DMS153 treated with DMSO at 0.1 percent for 48 hours (cell line): ENCODE data around the gene CHRNA1.

Experiments used
- DNase-seq: peaks from one replicate; lab custom pipeline; 2025; ENCODE audit not compliant: unreplicated experiment; lab: John Stamatoyannopoulos, UW

The CHRNA1 gene

GRCh38 chr2:174761837-174762236 lies 2.4 kb downstream of the CHRNA1 start:
- no peak for DNase-seq

DNA sequence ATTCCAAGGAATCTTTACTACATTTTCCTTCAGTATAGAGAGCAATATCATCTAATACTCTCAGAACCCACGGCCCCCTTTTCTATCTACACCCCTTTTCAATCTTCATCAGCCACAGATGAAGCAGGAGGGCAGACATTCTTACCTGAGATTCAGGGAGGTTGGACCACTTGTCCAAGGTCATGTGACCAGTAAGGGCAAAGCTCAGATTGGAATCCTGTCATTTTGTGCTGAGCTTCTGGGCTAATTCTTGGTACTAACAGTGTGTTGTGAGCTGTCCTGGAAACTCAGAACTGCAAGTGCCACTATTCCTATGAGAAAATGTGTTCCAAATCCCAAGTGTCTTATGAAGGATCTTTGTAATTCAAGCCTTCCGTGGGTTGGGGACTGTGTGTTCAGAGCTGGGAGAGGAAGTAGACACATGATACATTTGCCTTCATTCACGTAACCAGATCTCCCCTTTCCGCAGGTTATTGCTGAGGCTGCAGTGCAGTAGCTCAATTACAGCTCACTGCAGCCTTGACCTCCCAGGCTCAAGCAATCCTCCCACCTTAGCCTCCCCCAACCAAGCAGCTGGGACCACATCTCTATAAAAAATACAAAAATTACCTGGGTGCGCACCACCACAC lies 3.3 kb downstream of the CHRNA1 start:
- peak; percentile 22 for DNase-seq

DNA sequence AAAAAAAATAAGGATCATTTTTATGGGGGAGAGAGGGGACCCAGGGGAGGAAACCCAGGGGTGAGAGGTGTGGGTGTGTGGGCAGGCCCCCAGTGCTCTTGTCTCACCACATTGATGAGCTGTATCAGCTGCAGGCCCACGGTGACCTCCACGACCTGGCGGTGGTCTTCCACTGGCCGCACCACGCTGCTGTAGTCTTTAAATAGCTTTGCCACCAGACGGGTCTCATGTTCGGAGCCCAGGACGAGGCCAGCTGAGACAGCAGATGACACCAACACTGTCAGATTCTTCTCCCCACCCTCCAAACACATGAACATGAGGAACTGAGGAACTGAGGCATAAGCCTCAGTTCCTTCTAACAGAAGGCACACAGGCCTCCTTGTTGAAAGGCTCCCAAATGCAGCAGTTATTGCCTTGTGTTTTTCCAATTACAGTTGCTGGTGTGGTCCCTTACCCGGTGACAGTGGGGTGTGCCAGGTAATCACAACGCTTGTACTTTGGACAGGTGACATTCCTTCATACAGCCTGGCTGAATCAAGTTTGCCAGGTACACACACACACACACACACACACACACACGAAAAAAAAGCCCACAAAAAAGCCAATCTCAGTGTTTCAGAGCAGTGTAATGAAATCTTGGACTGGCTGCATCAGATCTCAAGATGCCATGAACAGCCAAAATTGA lies 4.7 kb downstream of the CHRNA1 start:
- no peak for DNase-seq

DNA sequence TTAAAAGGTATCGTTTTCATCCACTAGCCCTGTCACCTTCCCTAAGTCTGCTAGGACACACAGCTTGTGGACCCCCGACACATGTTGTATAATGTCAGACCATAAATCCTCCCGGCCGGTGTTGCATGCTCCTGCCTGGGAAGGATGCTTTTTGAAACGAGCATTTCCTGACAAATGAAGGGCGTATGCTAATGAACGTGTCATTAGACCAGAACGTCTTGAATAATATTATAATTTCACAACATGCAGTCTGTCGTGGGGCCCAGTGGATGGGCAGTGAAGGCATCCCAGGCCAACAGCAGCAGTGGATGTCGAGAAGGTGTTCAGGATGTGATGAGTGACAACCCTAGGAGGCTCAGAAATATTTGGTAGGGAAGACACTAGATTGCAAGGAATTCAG lies 7.5 kb downstream of the CHRNA1 start:
- DNase-seq = no peak

- no peak for DNase-seq
Observed at GRCh38 chr2:174753038-174753633, 11.1 kb downstream of the CHRNA1 start.

GRCh38 chr2:174752403-174753037 lies 11.8 kb downstream of the CHRNA1 start:
- no peak for DNase-seq

DNA sequence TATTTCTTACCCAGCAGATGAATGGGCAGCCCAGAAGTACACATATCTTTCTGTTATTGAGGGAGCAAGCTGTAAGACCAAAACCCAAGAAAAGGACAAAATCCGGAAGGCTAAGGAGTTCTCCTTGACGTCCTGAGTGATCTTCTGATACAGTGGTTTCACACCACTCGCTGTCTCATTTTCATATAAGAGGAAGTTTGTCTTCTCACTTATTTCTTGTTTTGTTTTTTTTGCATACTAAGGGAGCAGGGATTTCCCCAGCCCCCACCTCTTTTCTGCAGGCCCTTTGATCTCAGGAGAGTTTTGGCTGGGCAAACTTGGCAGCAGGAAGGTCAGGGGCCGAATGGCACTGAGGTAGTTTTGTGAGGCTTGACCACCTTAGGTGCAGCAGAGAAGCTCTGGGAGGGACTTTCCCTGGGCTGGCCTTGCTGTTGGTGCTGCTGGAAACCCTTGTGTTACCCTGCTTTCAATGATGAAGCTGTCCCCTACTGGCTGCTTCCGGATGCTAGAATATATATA lies 13.3 kb downstream of the CHRNA1 start:
- no peak for DNase-seq

- DNase-seq = no peak
Observed at GRCh38 chr2:174749793-174750192, 14.5 kb downstream of the CHRNA1 start.

DNA sequence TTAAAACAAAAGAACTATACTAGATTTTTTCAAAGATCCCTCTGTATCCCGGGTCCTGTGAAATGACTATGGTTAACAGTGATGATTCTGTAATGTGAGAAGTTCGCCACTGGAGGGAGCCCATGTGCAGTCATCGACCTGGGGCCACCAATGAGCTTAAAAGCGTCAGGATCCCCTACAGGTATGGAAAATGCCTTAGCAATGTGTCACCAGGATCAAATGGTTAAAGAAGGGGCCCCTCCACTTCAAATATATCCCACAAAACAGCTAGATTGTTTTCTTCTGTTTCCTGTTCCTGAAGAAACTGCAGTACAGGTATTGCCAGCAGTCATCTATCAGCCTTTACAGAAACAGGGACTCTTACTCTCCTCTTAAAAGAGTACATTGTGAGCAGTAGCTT lies 15.3 kb downstream of the CHRNA1 start:
- peak; percentile 66 for DNase-seq

- no peak for DNase-seq
Observed at GRCh38 chr2:174745142-174745541, 19.1 kb downstream of the CHRNA1 start.

DNA sequence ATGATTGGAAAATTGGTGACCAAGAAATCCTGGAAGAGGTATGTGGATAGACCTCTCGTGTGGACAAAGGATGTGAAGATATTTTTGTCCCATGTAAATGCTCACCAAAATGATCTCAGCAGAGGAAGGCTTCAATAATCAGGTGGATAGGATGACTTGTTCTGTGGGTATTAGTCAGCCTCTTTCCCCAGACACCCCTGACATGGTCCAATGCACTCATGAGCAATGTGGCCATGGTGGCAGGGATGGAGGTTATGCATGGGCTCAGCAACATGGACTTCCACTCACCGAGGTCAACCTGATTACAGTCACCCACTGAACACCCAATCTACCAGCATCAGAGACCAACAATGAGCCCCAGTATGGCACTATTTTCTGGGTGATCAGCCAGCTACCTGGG lies 20.2 kb downstream of the CHRNA1 start:
- no peak for DNase-seq

DNA sequence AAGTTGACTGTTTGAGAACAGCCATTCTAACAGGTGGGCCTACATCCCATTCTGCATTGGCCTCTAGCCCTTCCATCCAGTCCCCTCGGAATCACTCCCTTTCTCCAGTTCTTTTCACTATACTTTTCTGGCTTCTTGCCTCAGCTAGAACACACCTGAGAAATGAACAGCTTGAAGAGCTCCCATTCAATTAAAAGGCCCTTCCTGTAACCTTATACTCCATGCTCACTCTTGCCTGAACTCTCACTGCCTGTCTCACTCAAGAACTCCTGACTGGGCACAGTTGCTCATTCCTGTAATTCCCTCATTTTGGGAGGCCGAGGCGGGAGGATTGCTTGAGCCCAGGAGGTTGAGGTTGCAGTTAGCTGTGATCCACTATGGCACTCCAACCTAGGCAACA lies 23.6 kb downstream of the CHRNA1 start:
- DNase-seq = no peak

DNA sequence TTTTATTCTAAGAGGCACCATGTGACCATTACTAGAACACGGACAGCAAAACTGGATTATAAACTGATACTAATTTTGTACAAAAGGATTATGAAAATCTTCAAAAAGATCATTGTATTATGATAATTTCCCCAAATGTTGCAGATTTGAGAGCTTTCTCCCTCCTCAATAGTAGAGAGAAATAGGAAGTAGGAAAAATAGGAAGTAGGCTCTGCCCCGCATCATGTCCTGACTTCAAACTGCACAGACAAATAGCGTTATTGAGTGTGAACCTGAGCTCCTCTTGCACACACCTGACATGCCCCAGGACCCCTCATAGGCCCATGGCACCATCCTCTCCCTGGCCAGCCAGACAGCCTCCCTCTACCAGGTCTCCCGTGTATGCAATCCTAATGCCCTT lies 25.4 kb downstream of the CHRNA1 start:
- no peak for DNase-seq

DNA sequence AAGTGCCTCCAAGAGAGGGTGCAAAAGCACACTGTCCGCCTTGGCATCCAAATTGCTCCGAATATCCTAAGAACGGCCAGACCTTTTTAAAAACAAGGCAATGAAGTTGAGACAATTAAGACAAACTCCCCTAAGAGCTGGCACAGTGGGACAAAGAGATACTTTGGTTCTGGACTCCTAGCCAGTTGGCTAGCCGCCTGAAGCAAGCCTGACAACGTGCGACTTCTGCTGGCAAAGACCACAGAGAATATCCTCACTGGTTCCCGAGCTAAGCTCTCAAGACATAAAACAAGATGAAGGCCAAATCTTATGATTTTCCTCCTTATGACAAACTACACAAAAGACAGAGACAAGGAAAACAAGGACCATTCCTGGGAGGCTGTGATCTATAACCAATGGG lies 32.7 kb downstream of the CHRNA1 start:
- no peak for DNase-seq

- no peak for DNase-seq
Observed at GRCh38 chr2:174730698-174731018, 33.6 kb downstream of the CHRNA1 start.

- DNase-seq = peak; percentile 19
Observed at GRCh38 chr2:174729797-174730697, 34.2 kb downstream of the CHRNA1 start.

DNA sequence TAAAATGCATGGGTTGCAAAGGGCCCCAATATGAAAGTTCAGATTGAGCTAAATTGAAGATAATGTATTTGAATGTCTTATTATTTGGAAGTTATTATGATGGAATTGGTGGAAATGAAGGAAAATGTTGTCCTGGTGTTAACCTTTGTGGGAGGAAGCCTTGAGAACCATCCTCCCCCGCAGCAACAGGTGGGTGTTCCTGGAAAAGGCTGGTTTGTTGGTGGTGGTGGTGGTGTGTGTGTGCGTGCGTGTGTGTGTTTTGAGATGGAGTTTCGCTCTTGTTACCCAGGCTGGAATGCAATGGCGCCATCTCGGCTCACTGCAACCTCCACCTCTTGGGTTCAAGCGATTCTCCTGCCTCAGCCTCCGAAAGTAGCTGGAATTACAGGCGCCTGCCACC lies 36.2 kb downstream of the CHRNA1 start:
- no peak for DNase-seq

DNA sequence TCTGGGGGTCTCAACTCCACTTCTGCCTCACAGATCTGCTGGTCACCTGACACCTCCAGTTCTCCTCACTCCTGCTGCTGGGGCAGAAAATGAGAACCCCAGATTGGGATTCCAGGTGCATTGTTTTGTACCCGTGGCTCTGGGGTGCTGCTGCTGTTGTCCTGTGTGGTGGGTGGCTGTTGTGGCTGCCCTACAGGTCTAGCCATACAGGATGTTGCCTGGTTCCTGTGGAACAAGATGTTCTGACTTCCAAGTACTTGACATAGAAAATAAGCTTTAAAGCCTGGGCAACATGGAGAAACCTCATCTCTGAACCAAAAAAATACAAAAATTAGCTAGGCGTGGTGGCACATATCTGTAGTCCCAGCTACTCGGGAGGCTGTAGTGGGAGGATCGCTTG lies 38.1 kb downstream of the CHRNA1 start:
- DNase-seq = no peak

DNA sequence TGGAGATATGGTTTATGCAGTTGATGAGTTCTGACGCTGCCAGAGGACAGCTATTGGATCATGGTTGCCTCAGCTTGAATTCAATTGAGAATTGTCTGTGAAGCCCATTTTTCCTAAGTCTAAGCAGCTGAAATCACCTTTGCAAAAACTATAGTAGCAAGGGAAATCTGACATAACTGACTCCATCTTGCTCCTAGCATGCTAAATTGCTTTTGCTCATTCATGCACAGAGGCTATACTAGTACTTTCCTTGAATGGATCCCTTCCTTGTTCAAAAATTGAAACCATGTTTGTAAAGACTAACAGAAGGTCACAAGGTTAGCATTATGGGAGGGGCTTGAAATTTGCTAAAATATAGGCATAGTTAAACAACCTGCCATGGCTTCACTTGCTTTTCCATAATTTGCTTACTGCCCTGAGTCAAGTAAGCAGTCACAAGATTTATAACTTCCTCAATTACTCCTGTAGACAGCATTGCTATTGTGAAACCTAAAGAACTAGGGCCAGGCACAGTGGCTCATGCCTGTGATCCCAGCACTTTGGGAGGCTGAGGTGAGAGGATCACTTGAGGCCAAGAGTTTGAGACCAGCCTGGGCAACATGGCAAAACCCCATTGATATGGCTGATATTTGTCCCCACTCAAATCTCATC lies 41.2 kb downstream of the CHRNA1 start:
- no peak for DNase-seq

GRCh38 chr2:174719016-174719415 lies 45.3 kb downstream of the CHRNA1 start:
- DNase-seq = no peak

DNA sequence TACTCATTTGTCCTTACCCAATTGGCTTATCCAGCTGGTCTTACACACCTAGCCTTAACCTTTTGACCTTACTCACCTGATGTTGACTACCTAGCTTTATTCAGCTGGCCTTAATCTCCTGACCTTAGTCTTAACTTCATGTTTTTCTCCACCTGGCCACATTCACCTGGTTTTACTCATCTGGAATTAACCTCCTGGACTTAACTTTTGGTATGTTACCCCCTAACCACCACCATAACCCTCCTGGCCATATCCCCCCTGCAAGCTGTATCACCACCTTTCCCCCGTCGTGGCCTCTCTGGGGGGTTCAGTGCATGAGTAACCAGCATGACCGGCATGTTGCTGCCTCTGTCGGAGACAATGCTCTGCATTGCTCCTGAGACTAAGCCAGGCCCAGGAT lies 45.7 kb downstream of the CHRNA1 start:
- DNase-seq = no peak
